Measurements from ENCODE around the gene CEP68.

The CEP68 gene

GRCh38 chr2:65070172-65070830 lies 14.1 kb downstream of the CEP68 start:
- peaks cover 30 to 36% of the 10 kb centered on the region in 2 donors for H3K36me3 ChIP-seq (ENCODE audit: control insufficient read depth in 2 of 2, insufficient read depth in 2 of 2, low read length in 2 of 2)
- no peaks in the 10 kb centered on the region for H3K9me3 ChIP-seq (ENCODE audit: control insufficient read depth in 2 of 2, low read length in 2 of 2)
- H3K27ac ChIP-seq (ENCODE audit: low read depth in 2 of 2, low read length in 2 of 2), result peak overlapping the region; percentile 12 to 44
- no peaks in the 10 kb centered on the region for H3K27me3 ChIP-seq (ENCODE audit: control insufficient read depth in 2 of 2, insufficient read depth in 2 of 2, low read length in 2 of 2)
- H3K9ac ChIP-seq (ENCODE audit: low read depth in 1 of 2, low read length in 2 of 2), result peak overlapping the region in 1 of 2 donors; percentile 45
- no peak overlapping the region for H3K4me3 ChIP-seq (ENCODE audit: low read length in 2 of 2)
- peaks cover 17 to 28% of the 10 kb centered on the region in 2 donors for H3K4me1 ChIP-seq (ENCODE audit: control insufficient read depth in 2 of 2, insufficient read depth in 2 of 2, low read length in 2 of 2)

- H3K9ac ChIP-seq (ENCODE audit: low read depth in 1 of 2, low read length in 2 of 2), result peak overlapping the region in 1 of 2 donors; percentile 45
- peaks cover 19 to 30% of the 10 kb centered on the region in 2 donors for H3K4me1 ChIP-seq (ENCODE audit: control insufficient read depth in 2 of 2, insufficient read depth in 2 of 2, low read length in 2 of 2)
- no peak overlapping the region for H3K4me3 ChIP-seq (ENCODE audit: low read length in 2 of 2)
- H3K9me3 ChIP-seq (ENCODE audit: control insufficient read depth in 2 of 2, low read length in 2 of 2), result no peaks in the 10 kb centered on the region
- H3K36me3 ChIP-seq (ENCODE audit: control insufficient read depth in 2 of 2, insufficient read depth in 2 of 2, low read length in 2 of 2), result peaks cover 30 to 39% of the 10 kb centered on the region in 2 donors
- H3K27ac ChIP-seq (ENCODE audit: low read depth in 2 of 2, low read length in 2 of 2), result no peak overlapping the region
- no peaks in the 10 kb centered on the region for H3K27me3 ChIP-seq (ENCODE audit: control insufficient read depth in 2 of 2, insufficient read depth in 2 of 2, low read length in 2 of 2)
Measured at GRCh38 chr2:65070856-65071255, 14.6 kb downstream of the CEP68 start.

GRCh38 chr2:65071499-65072180 lies 15.4 kb downstream of the CEP68 start:
- Histone ChIP-seq H3K36me3 (ENCODE audit: control insufficient read depth in 2 of 2, insufficient read depth in 2 of 2, low read length in 2 of 2) (peaks cover 30 to 41% of the 10 kb centered on the region in 2 donors), H3K27ac (ENCODE audit: low read depth in 2 of 2, low read length in 2 of 2) (no peak overlapping the region), H3K27me3 (ENCODE audit: control insufficient read depth in 2 of 2, insufficient read depth in 2 of 2, low read length in 2 of 2) (no peaks in the 10 kb centered on the region), H3K4me3 (ENCODE audit: low read length in 2 of 2) (no peak overlapping the region), H3K4me1 (ENCODE audit: control insufficient read depth in 2 of 2, insufficient read depth in 2 of 2, low read length in 2 of 2) (peaks cover 27 to 36% of the 10 kb centered on the region in 2 donors), H3K9ac (ENCODE audit: low read depth in 1 of 2, low read length in 2 of 2) (no peak overlapping the region), H3K9me3 (ENCODE audit: control insufficient read depth in 2 of 2, low read length in 2 of 2) (no peaks in the 10 kb centered on the region)

- no peak overlapping the region for H3K9ac ChIP-seq (ENCODE audit: low read depth in 1 of 2, low read length in 2 of 2)
- peaks cover 30 to 36% of the 10 kb centered on the region in 2 donors for H3K4me1 ChIP-seq (ENCODE audit: control insufficient read depth in 2 of 2, insufficient read depth in 2 of 2, low read length in 2 of 2)
- H3K36me3 ChIP-seq (ENCODE audit: control insufficient read depth in 2 of 2, insufficient read depth in 2 of 2, low read length in 2 of 2), result peaks cover 33 to 41% of the 10 kb centered on the region in 2 donors
- no peak overlapping the region for H3K4me3 ChIP-seq (ENCODE audit: low read length in 2 of 2)
- H3K27me3 ChIP-seq (ENCODE audit: control insufficient read depth in 2 of 2, insufficient read depth in 2 of 2, low read length in 2 of 2), result no peaks in the 10 kb centered on the region
- H3K9me3 ChIP-seq (ENCODE audit: control insufficient read depth in 2 of 2, low read length in 2 of 2), result no peaks in the 10 kb centered on the region
- no peak overlapping the region for H3K27ac ChIP-seq (ENCODE audit: low read depth in 2 of 2, low read length in 2 of 2)
Measured at GRCh38 chr2:65072181-65072970, 16.2 kb downstream of the CEP68 start.

- H3K9ac ChIP-seq (ENCODE audit: low read depth in 1 of 2, low read length in 2 of 2), result no peak overlapping the region
- H3K27ac ChIP-seq (ENCODE audit: low read depth in 2 of 2, low read length in 2 of 2), result no peak overlapping the region
- peaks cover 31 to 36% of the 10 kb centered on the region in 2 donors for H3K4me1 ChIP-seq (ENCODE audit: control insufficient read depth in 2 of 2, insufficient read depth in 2 of 2, low read length in 2 of 2)
- no peak overlapping the region for H3K4me3 ChIP-seq (ENCODE audit: low read length in 2 of 2)
- peaks cover 41 to 49% of the 10 kb centered on the region in 2 donors for H3K36me3 ChIP-seq (ENCODE audit: control insufficient read depth in 2 of 2, insufficient read depth in 2 of 2, low read length in 2 of 2)
- no peaks in the 10 kb centered on the region for H3K9me3 ChIP-seq (ENCODE audit: control insufficient read depth in 2 of 2, low read length in 2 of 2)
- no peaks in the 10 kb centered on the region for H3K27me3 ChIP-seq (ENCODE audit: control insufficient read depth in 2 of 2, insufficient read depth in 2 of 2, low read length in 2 of 2)
Measured at GRCh38 chr2:65073879-65074565, 17.8 kb downstream of the CEP68 start.

- peaks cover 50 to 51% of the 10 kb centered on the region in 2 donors for H3K36me3 ChIP-seq (ENCODE audit: control insufficient read depth in 2 of 2, insufficient read depth in 2 of 2, low read length in 2 of 2)
Measured at GRCh38 chr2:65075176-65075575, 19.0 kb downstream of the CEP68 start.

GRCh38 chr2:65075605-65076344 lies 19.6 kb downstream of the CEP68 start:
- peak overlapping the region; percentile 71 to 81 for H3K27ac ChIP-seq (ENCODE audit: low read depth in 2 of 2, low read length in 2 of 2)
- H3K9ac ChIP-seq (ENCODE audit: low read depth in 1 of 2, low read length in 2 of 2), result peak overlapping the region; percentile 10 to 25
- peaks cover 17 to 22% of the 10 kb centered on the region in 2 donors for H3K4me1 ChIP-seq (ENCODE audit: control insufficient read depth in 2 of 2, insufficient read depth in 2 of 2, low read length in 2 of 2)
- H3K27me3 ChIP-seq (ENCODE audit: control insufficient read depth in 2 of 2, insufficient read depth in 2 of 2, low read length in 2 of 2), result no peaks in the 10 kb centered on the region
- no peaks in the 10 kb centered on the region for H3K9me3 ChIP-seq (ENCODE audit: control insufficient read depth in 2 of 2, low read length in 2 of 2)
- H3K4me3 ChIP-seq (ENCODE audit: low read length in 2 of 2), result peak overlapping the region; percentile 1 to 30
- peaks cover 45 to 52% of the 10 kb centered on the region in 2 donors for H3K36me3 ChIP-seq (ENCODE audit: control insufficient read depth in 2 of 2, insufficient read depth in 2 of 2, low read length in 2 of 2)

More at GRCh38 chr2:65075176-65075575, 19.0 kb downstream of the CEP68 start:
- Histone ChIP-seq H3K27ac (ENCODE audit: low read depth in 2 of 2, low read length in 2 of 2) (peak overlapping the region; percentile 71 to 81), H3K9me3 (ENCODE audit: control insufficient read depth in 2 of 2, low read length in 2 of 2) (no peaks in the 10 kb centered on the region), H3K9ac (ENCODE audit: low read depth in 1 of 2, low read length in 2 of 2) (no peak overlapping the region), H3K27me3 (ENCODE audit: control insufficient read depth in 2 of 2, insufficient read depth in 2 of 2, low read length in 2 of 2) (no peaks in the 10 kb centered on the region), H3K4me1 (ENCODE audit: control insufficient read depth in 2 of 2, insufficient read depth in 2 of 2, low read length in 2 of 2) (peaks cover 23 to 28% of the 10 kb centered on the region in 2 donors), H3K4me3 (ENCODE audit: low read length in 2 of 2) (no peak overlapping the region)

- Histone ChIP-seq H3K4me1 (ENCODE audit: control insufficient read depth in 2 of 2, insufficient read depth in 2 of 2, low read length in 2 of 2) (peaks cover 13 to 17% of the 10 kb centered on the region in 2 donors), H3K36me3 (ENCODE audit: control insufficient read depth in 2 of 2, insufficient read depth in 2 of 2, low read length in 2 of 2) (peaks cover 45 to 51% of the 10 kb centered on the region in 2 donors), H3K4me3 (ENCODE audit: low read length in 2 of 2) (peak overlapping the region; percentile 1 to 30), H3K27ac (ENCODE audit: low read depth in 2 of 2, low read length in 2 of 2) (peak overlapping the region; percentile 71 to 81), H3K9ac (ENCODE audit: low read depth in 1 of 2, low read length in 2 of 2) (peak overlapping the region; percentile 10 to 25), H3K9me3 (ENCODE audit: control insufficient read depth in 2 of 2, low read length in 2 of 2) (no peaks in the 10 kb centered on the region), H3K27me3 (ENCODE audit: control insufficient read depth in 2 of 2, insufficient read depth in 2 of 2, low read length in 2 of 2) (no peaks in the 10 kb centered on the region)
Measured at GRCh38 chr2:65076345-65076710, 20.1 kb downstream of the CEP68 start.

GRCh38 chr2:65077898-65078297 lies 21.7 kb downstream of the CEP68 start:
- H3K27me3 ChIP-seq (ENCODE audit: control insufficient read depth in 2 of 2, insufficient read depth in 2 of 2, low read length in 2 of 2), result no peaks in the 10 kb centered on the region
- no peak overlapping the region for H3K4me3 ChIP-seq (ENCODE audit: low read length in 2 of 2)
- H3K9me3 ChIP-seq (ENCODE audit: control insufficient read depth in 2 of 2, low read length in 2 of 2), result no peaks in the 10 kb centered on the region
- peaks cover 41 to 50% of the 10 kb centered on the region in 2 donors for H3K36me3 ChIP-seq (ENCODE audit: control insufficient read depth in 2 of 2, insufficient read depth in 2 of 2, low read length in 2 of 2)
- no peak overlapping the region for H3K27ac ChIP-seq (ENCODE audit: low read depth in 2 of 2, low read length in 2 of 2)
- no peak overlapping the region for H3K9ac ChIP-seq (ENCODE audit: low read depth in 1 of 2, low read length in 2 of 2)
- peaks cover 13 to 15% of the 10 kb centered on the region in 2 donors for H3K4me1 ChIP-seq (ENCODE audit: control insufficient read depth in 2 of 2, insufficient read depth in 2 of 2, low read length in 2 of 2)
